ENCODE results near the gene RHBDF1.
A peak's percentile ranks its signal among the peaks of the same experiment; 100 is the strongest.

Gene RHBDF1

DNA sequence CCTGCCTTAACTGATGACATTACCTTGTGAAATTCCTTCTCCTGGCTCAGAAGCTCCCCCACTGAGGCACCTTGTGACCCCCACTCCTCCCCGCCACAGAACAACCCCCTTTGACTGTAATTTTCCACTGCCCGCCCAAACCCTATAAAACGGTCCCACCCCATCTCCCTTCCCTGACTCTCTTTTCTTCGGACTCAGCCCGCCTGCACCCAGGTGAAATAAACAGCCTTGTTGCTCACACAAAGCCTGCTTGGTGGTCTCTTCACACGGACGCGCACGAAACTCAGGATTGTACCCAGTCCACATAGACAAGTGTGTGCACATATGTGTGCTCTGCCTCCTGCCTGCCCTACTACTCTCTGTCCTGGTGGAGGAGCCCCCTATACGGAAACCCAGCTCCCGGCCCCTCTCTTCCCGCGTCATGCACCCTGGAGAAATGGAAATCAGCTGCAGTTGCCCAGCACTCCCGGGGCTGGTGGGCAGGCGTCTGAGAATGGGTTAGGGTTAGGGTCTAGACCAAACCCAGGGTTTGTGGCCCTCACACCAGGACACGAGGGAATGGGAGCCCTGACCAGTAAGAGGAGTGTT is 2.4 kb upstream of the RHBDF1 start:
- DNase-seq (ENCODE audit: low spot score) = no peak

- DNase-seq (ENCODE audit: low spot score) = no peak
These were observed 1.8 kb upstream of the RHBDF1 start for GRCh38 chr16:74051-74746.

- DNase-seq (ENCODE audit: low spot score) = peak; percentile 88
These were observed 660 bp downstream of the RHBDF1 start for GRCh38 chr16:71540-72401.

DNA sequence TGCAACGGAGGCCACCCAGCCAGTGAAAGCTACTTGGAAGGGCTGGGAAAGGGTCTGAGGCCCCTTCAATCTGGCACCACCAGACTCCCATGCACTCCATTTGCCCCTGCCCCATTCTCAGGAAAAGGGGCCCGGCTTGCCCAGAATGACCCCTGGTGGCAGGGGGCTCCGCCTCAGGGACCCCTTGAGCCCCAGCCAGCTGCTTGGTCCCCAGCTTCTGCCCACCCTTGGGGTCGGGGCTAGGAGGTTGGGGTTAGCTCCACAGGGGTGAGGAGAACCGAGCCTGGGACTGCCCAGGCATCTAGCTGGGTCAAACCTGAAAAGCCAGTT is 1.3 kb downstream of the RHBDF1 start:
- DNase-seq (ENCODE audit: low spot score) = no peak

GRCh38 chr16:69181-69580 is 3.2 kb downstream of the RHBDF1 start:
- no peak for DNase-seq (ENCODE audit: low spot score)

DNA sequence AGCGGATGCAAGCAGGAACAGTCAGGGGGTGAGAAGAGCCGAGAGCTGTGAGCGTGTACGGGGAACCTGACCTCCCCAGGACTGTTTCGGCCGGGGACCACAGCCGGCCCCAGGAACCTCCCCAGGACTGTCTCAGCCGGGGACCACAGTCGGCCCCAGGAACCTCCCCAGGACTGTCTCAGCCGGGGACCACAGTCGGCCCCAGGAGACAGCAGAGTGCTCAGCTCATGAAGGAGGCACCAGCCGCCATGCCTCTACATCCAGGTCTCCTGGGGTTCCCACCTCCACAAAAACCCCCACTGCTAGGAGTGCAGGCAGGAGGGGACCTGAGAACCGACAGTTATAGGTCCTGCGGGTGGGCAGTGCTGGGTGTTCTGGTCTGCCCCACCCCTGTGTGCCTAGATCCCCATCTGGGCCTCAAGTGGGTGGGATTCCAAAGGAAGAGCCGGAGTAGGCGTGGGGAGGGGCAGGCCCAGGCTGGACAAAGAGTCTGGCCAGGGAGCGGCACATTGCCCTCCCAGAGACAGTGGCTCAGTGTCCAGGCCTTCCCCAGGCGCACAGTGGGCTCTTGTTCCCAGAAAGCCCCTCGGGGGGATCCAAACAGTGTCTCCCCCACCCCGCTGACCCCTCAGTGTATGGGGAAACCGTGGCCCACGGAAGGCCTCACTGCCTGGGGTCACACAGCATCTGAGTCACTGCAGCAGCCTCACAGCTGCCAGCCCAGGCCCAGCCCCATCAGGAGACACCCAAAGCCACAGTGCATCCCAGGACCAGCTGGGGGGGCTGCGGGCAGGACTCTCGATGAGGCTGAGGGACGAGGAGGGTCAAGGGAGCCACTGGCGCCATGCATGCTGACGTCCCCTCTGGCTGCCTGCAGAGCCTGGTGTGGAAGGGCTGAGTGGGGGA is 4.3 kb downstream of the RHBDF1 start:
- no peak for DNase-seq (ENCODE audit: low spot score)

DNA sequence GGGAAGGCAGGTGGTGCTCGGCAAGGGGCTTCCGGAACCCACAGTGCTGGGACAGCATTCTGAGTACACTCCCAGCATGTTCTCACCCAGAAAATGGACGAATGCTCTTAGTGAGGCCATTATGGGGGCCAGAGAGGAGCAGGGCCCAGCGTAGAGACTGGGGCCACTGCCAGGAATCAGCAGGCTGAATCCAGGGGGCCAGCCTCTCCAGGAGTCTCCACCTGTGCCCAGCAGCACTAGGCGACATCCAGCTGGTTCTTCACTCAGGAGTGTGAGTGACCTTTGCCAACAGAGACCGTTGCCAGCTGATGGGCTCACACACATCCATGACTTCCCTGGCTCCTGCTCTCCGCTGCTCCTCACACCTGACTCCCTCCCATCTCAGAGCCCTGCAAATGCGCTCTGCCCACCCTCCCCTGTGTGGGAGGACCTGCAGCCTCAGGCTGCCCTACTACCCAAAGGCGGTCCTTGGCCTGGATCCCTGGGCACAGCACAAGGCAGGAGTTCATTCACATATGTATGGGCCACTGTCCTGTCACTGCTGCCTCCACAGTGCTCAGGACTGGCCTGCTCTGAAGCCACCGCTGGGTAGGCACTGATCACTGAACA is 5.1 kb downstream of the RHBDF1 start:
- DNase-seq (ENCODE audit: low spot score) = no peak

- no peak for DNase-seq (ENCODE audit: low spot score)
These were observed 5.9 kb downstream of the RHBDF1 start for GRCh38 chr16:66309-67182.

DNA sequence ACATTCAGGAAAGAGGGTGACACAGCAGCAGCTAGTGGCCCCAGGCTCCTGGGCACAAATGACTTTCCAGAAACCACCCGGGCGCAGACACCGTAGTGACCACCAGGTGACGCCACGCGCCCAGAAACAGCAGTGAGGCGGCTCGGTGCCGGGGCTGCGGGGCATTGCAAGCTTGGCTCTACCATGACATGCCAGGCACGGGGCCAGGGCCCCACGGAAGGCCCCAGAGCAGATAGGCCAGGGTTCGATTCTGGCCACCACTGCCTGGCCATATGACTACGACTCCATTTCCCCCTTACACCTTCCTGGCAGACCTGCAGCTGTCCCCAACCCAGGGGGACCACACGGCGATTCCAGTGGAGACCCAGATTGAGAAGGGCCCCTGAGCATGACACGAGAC is 6.7 kb downstream of the RHBDF1 start:
- peak; percentile 88 for DNase-seq (ENCODE audit: low spot score)

GRCh38 chr16:64914-65255 is 7.5 kb downstream of the RHBDF1 start:
- DNase-seq (ENCODE audit: low spot score) = no peak

DNA sequence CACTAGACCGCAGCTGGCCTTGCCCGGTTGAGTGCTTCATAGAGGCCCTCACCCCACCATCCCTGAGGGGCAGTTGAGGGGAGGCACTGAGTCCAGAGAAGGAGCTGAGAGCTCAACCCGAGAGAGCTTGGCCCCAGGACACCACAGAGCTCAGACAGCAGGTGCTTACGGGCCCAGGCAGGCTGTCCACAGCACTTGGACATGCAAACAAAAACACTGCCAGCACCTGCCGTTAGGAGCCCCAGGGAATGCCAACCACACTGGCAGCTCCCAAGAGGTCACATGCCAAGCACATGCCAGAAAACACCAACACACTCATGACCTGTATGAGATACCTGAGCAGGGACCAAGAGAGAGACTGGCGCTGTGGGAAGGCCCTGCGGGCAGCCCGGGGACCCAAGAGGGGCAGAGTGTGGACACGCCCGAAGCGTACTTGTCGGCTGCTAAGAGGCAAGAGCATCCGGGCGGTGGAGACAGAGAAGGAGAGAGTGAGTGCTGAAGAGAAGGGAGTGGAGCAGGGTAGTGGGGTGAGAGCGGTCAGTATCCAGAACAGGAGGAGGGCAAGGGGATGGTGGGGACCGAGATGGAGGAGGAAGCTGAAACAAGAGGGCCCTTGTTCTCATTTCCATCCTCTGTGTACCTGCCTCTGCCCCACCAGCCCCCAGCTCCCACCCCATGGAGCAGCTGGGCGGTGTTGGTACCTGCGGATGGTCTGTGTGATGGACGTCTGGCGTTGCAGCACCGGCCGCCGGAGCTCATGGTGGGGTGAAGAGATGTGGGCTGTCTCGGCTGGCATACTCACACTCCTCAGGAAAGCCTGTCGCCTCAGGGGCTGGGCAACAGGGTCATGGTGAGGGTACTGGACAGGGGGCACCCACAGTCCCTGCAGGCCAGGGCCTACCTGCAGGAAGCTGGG is 8.2 kb downstream of the RHBDF1 start:
- no peak for DNase-seq (ENCODE audit: low spot score)

DNA sequence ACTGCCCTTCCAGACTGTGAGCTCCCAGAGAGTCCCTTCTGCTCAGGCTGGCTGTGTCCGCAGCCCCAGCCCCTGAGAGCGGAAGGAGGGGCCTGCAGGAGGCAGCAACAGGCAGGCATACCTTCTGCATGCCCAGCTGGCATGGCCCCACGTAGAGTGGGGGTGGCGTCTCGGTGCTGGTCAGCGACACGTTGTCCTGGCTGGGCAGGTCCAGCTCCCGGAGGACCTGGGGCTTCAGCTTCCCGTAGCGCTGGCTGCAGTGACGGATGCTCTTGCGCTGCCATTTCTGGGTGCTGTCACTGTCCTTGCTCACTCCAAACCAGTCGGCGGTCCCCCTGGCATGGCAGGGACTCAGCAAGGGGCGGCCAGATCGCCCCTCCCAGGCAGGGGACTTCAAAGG is 9.0 kb downstream of the RHBDF1 start:
- no peak for DNase-seq (ENCODE audit: low spot score)

DNA sequence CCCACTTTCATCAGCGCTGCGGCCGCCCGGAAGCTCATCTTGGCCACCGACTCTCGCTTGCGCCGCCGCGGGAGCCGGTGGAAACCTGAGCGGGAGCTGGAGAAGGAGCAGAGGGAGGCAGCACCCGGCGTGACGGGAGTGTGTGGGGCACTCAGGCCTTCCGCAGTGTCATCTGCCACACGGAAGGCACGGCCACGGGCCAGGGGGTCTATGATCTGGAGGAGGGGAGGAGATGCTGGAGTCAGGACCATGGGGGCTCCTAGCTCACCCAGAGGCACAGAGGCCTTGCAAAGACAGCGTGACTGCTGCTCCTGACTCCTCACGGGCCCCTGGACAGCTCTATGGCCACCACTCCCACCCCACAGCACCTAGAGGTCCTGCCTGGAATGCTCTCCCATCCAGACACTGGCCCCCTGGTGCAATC is 9.5 kb downstream of the RHBDF1 start:
- no peak for DNase-seq (ENCODE audit: low spot score)

DNA sequence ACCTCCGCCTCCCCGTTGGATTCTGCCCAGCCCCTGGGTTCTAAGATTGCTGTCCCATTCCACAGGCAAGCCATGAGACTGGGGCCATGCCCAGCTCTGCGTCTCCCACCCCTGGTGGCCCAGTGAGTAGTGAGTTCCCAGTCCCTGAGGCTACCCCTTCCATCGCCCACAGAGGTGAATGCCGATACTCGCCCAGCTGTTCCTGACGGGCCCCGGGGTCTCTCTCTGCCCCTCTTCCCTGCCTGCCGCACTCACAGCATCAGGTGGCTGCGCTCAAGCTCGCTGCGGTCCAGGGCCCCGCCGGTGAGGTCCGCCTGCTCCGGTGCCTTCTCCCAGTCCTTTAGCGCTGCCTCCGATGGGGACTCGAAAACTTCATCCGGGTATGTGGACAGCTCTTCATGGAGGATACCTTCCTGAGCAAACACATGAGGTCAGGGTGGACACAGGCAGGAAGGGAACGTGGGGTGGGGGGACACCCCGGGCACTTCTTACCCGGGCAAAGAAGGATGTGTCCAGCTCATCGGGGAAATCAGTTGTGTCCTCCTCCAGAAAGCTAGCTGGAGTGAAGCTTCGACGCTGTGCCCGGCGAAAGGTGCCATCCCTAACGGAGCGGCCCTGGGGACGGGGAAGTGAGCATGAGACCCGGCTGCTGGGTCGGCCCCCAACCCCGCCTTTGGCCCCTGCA is 10.0 kb downstream of the RHBDF1 start:
- DNase-seq (ENCODE audit: low spot score) = no peak

GRCh38 chr16:61879-62281 is 10.6 kb downstream of the RHBDF1 start:
- no peak for DNase-seq (ENCODE audit: low spot score)

DNA sequence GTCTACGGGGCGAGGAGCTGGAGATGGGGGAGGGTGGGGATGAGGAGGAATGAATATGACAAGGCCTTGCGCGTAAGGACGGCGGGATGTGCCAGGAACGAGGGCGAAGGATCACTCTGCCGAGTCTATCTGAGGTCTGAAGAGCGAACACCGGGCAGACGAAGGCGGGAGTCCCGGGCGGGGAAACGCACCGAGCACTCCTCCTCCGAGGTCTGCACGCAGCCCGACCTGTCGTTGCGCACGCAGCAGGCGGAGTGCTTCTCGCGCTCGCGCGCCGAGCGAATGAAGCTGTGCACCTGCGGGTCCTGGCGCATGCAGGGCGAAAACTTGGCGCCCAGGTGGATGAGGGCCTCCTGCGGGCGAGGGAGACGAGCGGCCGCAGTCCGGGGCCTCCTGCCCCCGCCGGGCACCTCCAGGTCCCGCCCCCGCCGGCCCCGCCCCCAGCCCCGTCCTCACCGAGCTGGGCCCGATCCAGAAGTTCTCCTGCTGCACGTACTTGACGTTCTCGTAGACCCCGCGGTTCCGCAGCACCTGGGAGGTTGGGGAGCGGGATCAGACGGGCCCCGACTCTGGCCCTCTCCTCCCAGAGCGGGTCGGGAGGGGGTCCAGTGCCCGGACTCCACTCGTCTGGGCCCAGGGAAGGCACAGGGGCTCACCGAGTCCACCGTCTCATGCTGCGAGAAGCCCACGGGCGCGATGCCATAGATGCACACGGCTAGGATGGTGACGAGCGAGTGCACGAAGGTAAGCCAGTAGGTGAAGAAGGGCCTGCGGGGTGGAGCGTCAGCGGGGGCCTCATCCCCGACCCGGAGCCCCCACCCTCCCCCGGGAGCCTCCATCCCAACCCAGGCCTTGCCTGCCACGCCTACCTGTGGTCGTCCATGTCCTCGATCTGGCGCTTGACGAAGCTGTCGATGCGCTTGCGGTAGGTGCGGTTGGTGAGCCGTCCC is 11.2 kb downstream of the RHBDF1 start:
- DNase-seq (ENCODE audit: low spot score) = no peak

GRCh38 chr16:60166-60565 is 12.3 kb downstream of the RHBDF1 start:
- DNase-seq (ENCODE audit: low spot score) = no peak

- DNase-seq (ENCODE audit: low spot score) = no peak
These were observed 12.9 kb downstream of the RHBDF1 start for GRCh38 chr16:59440-60059.

Data from GM03348 (cell line).